GM12878 (cell line): ENCODE data around the gene FUZ. TPM values are rescaled to one million over a fixed set of nuclear protein-coding genes. Genes with fewer than 3 reads are reported as not detected.

Experiments used
- ATAC-seq: fragments of 200-7000 bp; cut with Tn5 transposase; 3 replicates; pipeline ENCODE4 v1.9.1; 2020; ENCODE audit warnings: mild to moderate bottlenecking, moderate library complexity
- BruUV-seq: library from RNA; stranded (reverse); fragments of 400-500 nt; replicated peaks from 2 replicates; lab custom pipeline; 2021; lab: Mats Ljungman, UMichigan
- CTCF ChIA-PET: fragments of 300-600 bp; sonication (Branson Sonifier 250); formaldehyde crosslinking; extraction: SDS; loops from one replicate; lab custom pipeline; 2021; ENCODE audit warnings: inconsistent platforms; lab: Yijun Ruan, JAX
- POLR2A ChIA-PET: fragments of 350-600 bp; formaldehyde crosslinking; extraction: SDS; loops from one replicate; lab custom pipeline; 2021; ENCODE audit warnings: inconsistent platforms; lab: Charles Lee
- RAD21 ChIA-PET: fragments of 300-600 bp; sonication (Branson Sonifier 250); formaldehyde crosslinking; loops from one replicate; lab custom pipeline; 2023; ENCODE audit warnings: antibody characterized with exemption; ENCODE audit not compliant: unreplicated experiment; lab: Charles Lee
- SMC1A ChIA-PET: fragments of 300-600 bp; sonication (Branson Sonifier 250); formaldehyde crosslinking; loops from one replicate; lab custom pipeline; 2023; ENCODE audit not compliant: unreplicated experiment, uncharacterized antibody; lab: Charles Lee
- DNase-seq: peaks from one replicate; pipeline ENCODE4 v3.0.0-alpha.2; 2011; ENCODE audit warnings: low read depth, low spot score
- FAIRE-seq: peaks from 3 replicates; lab custom pipeline; 2011; peaks lifted over from hg19 to GRCh38; lab: Jason Lieb, UNC
- H2AFZ ChIP-seq: 2 replicates; pipeline ENCODE4 v1.6.0; 2011; ENCODE audit warnings: low read depth, low read length, control low read depth; ENCODE audit not compliant: control insufficient read depth
- H3K27ac ChIP-seq: 2 replicates; pipeline ENCODE4 v1.5.1; 2011; ENCODE audit warnings: control low read depth; ENCODE audit not compliant: control insufficient read depth, insufficient read depth
- H3K27me3 ChIP-seq, 2 experiments: replicated peaks in 1 of 2; 2 replicates each; pipeline versions ENCODE4 v1.6.0 to v1.6.1; 2011; ENCODE audit warnings: low read length in 1 of 2; ENCODE audit not compliant: control insufficient read depth in 2 of 2, insufficient read depth in 2 of 2
- H3K36me3 ChIP-seq, 2 experiments: 2 replicates each; pipeline ENCODE4 v1.5.1; 2011; ENCODE audit warnings: low read length in 1 of 2; ENCODE audit not compliant: control insufficient read depth in 2 of 2, insufficient read depth in 2 of 2
- H3K4me1 ChIP-seq: 2 replicates; pipeline ENCODE4 v1.6.1; 2011; ENCODE audit warnings: mild to moderate bottlenecking, low read length, moderate library complexity, mixed read lengths; ENCODE audit not compliant: control insufficient read depth, insufficient read depth
- H3K4me2 ChIP-seq: 2 replicates; pipeline ENCODE4 v1.6.0; 2011; ENCODE audit warnings: control low read depth; ENCODE audit not compliant: control insufficient read depth, insufficient read depth
- H3K4me3 ChIP-seq: fragments of 200-600 bp; sonication (generic); 2 replicates; pipeline ENCODE4 v1.5.1; 2016
- H3K79me2 ChIP-seq: 2 replicates; pipeline ENCODE4 v1.6.0; 2011; ENCODE audit warnings: low read length; ENCODE audit not compliant: control insufficient read depth, insufficient read depth
- H3K9ac ChIP-seq: 2 replicates; pipeline ENCODE4 v1.8.0; 2011; ENCODE audit warnings: low read length, control low read depth, mixed read lengths; ENCODE audit not compliant: control insufficient read depth, insufficient read depth
- H3K9me3 ChIP-seq: replicated peaks from 3 replicates; pipeline ENCODE4 v1.5.1; 2011; ENCODE audit warnings: mild to moderate bottlenecking, low read length; ENCODE audit not compliant: control insufficient read depth, insufficient read depth
- H4K20me1 ChIP-seq: 2 replicates; pipeline ENCODE4 v1.6.0; 2011; ENCODE audit not compliant: control insufficient read depth, insufficient read depth
- FOXK2 ChIP-seq: fragments of 450-650 bp; IDR thresholded peaks from 2 replicates; pipeline ENCODE4 v1.6.1; 2017; ENCODE audit warnings: mild to moderate bottlenecking, moderate library complexity
- NR2C2 ChIP-seq: IDR thresholded peaks from 2 replicates; pipeline ENCODE4 v1.6.1; 2011; ENCODE audit warnings: borderline replicate concordance, low read depth; ENCODE audit not compliant: control insufficient read depth, insufficient read length
- RAD21 ChIP-seq: IDR thresholded peaks from 2 replicates; pipeline ENCODE4 v1.6.1; 2011; ENCODE audit warnings: mild to moderate bottlenecking, low read depth, low read length, moderate library complexity; ENCODE audit not compliant: insufficient read depth
- SMC3 ChIP-seq: IDR thresholded peaks from 2 replicates; pipeline ENCODE4 v1.6.1; 2011; ENCODE audit warnings: low read length, improper control_type of control experiment, borderline replicate concordance
- WGBS: methylation state at CpG from one replicate; pipeline ENCODE4 v1.1.6; 2016; ENCODE audit warnings: low lambda C conversion rate; ENCODE audit not compliant: insufficient replicate concordance, insufficient coverage; ENCODE audit errors: missing lambda C conversion rate; 5-methylcytosine and 5-hydroxymethylcytosine counted together
- in situ Hi-C: fragments of 300-500 bp; cut with MboI; formaldehyde crosslinking; loops from 9 replicates; pipeline ENCODE4 v1.14.3; 2018; ENCODE audit warnings: mixed read lengths
- intact Hi-C: fragments of 100-400 bp; cut with micrococcal nuclease; formaldehyde crosslinking; loops from one replicate; pipeline ENCODE4 v1.14.2; 2022; ENCODE audit not compliant: unreplicated experiment
- polyA plus RNA-seq, 11 experiments: library from polyadenylated mRNA; depleted of rRNA in 4 of 11; unstranded in 6 of 11; stranded (reverse) in 5 of 11; fragments of >200 nt; fragmentation: Nextera tagmentation in 4 of 11; fragmentation: Illumina TruSeq in 1 of 11; extraction: Ambion mirVana in 4 of 11; extraction: Trizol in 1 of 11; gene quantifications; 1 replicate in 1 of 11; 2 replicates in 10 of 11; pipeline versions ENCODE4 v1.2.1 to v1.2.3, GENCODE V29; 2011 to 2016; ENCODE audit warnings: inconsistent platforms in 2 of 11, missing spikeins in 2 of 11, low read depth in 1 of 11
- total RNA-seq, 4 experiments: library from RNA; depleted of rRNA in 3 of 4; stranded (reverse); fragments of >200 nt in 3 of 4; fragmentation: Illumina TruSeq in 1 of 4; extraction: Trizol in 1 of 4; gene quantifications; 2 replicates each; pipeline versions ENCODE4 v1.2.1 to v1.2.3, GENCODE V29; 2013 to 2021
- TF ChIP-seq, protein P1 (sequence below), 3 experiments: IDR thresholded peaks in 2 of 3; conservative IDR thresholded peaks in 1 of 3; 2 replicates each; pipeline ENCODE4 v1.5.1; 2011; ENCODE audit warnings: low read depth in 3 of 3, low read length in 3 of 3, mild to moderate bottlenecking in 3 of 3, control low read depth in 2 of 3, moderate library complexity in 2 of 3, inconsistent platforms in 1 of 3, mixed read lengths in 1 of 3; ENCODE audit not compliant: control insufficient read depth in 2 of 3, insufficient read depth in 1 of 3; ENCODE audit errors: extremely low read depth in 1 of 3

Gene FUZ
- total and polyA plus RNA-seq, 10 of the 15 experiments (the other 5 are each of a cell fraction or from before 2014, with no cell fraction given), result 0.18 to 11.5 (median 8.8) TPM

GRCh38 chr19:49761625-49762311 is 51.3 kb downstream of the FUZ start:
- in situ Hi-C loops, result no loop called here
- CTCF ChIA-PET, result no interaction called here

More at GRCh38 chr19:49761625-49762311, 51.3 kb downstream of the FUZ start:
- 43% methylated on average over 15 of the region's 16 CpGs for WGBS
- Histone ChIP-seq H4K20me1 (no peaks in the 10 kb centered on the region), H3K4me2 (no peak overlapping the region), H3K27me3 (no peaks in the 10 kb centered on the region; a peak in 1 of 4 replicates), H2AFZ (peak overlapping the region; percentile 16; the same call in 1 of the 2 replicates), H3K9ac (no peak overlapping the region), H3K4me1 (peaks cover 8% of the 10 kb centered on the region; the same call in 1 of the 2 replicates), H3K79me2 (no peaks in the 10 kb centered on the region), H3K9me3 (no peaks in the 10 kb centered on the region), H3K4me3 (no peak overlapping the region), H3K27ac (no peak overlapping the region), H3K36me3 (no peaks in the 10 kb centered on the region)
- TF ChIP-seq FOXK2 (no peak), NR2C2 (no peak), RAD21 (peak; percentile 22; the same call in 1 of the 2 replicates), SMC3 (peak; percentile 8; the same call in 1 of the 2 replicates)
- TF ChIP-seq, protein P1, sequence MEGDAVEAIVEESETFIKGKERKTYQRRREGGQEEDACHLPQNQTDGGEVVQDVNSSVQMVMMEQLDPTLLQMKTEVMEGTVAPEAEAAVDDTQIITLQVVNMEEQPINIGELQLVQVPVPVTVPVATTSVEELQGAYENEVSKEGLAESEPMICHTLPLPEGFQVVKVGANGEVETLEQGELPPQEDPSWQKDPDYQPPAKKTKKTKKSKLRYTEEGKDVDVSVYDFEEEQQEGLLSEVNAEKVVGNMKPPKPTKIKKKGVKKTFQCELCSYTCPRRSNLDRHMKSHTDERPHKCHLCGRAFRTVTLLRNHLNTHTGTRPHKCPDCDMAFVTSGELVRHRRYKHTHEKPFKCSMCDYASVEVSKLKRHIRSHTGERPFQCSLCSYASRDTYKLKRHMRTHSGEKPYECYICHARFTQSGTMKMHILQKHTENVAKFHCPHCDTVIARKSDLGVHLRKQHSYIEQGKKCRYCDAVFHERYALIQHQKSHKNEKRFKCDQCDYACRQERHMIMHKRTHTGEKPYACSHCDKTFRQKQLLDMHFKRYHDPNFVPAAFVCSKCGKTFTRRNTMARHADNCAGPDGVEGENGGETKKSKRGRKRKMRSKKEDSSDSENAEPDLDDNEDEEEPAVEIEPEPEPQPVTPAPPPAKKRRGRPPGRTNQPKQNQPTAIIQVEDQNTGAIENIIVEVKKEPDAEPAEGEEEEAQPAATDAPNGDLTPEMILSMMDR (IDR thresholded peaks at IDR 0.05 in 2 of 3, conservative IDR thresholded peaks at IDR 0.05 in 1 of 3; ENCODE audit: control insufficient read depth in 2 of 3, extremely low read depth in 1 of 3, insufficient read depth in 1 of 3, low read depth in 3 of 3, low read length in 3 of 3), result peak in 2 of 3 experiments; percentile 14 to 25; a peak in 1 of 6 replicates
- intact Hi-C loops, result no loop called here
- ATAC-seq (no peak), DNase-seq (no peak), FAIRE-seq (no peak)
- BruUV-seq, result no TSS peak
- ChIA-PET SMC1A (no interaction called here), RAD21 (interaction anchor here (0.6 kb wide), 1 partner anchor 44 kb away, joined by 3 read pairs; no protein-coding TSS in a partner anchor), POLR2A (no interaction called here)
